Nephron progenitor cell (in vitro differentiated cells): ENCODE results near the gene MFAP4.

Source experiments
- DNase-seq: peaks from one replicate; pipeline ENCODE4 v3.0.0; 2021
- H3K27ac Mint-ChIP-seq: 2 replicates; pipeline ENCODE4 v1.8.0; 2021; ENCODE audit warnings: mild to moderate bottlenecking, moderate library complexity, mixed read lengths
- H3K27me3 Mint-ChIP-seq: 2 replicates; pipeline ENCODE4 v1.8.0; 2021; ENCODE audit warnings: mild to moderate bottlenecking, low read depth, mixed read lengths; ENCODE audit not compliant: poor library complexity
- H3K36me3 Mint-ChIP-seq: 2 replicates; pipeline ENCODE4 v1.8.0; 2021; ENCODE audit warnings: low read depth, mixed read lengths
- H3K4me1 Mint-ChIP-seq: 2 replicates; pipeline ENCODE4 v1.8.0; 2021; ENCODE audit warnings: mixed read lengths
- H3K4me3 Mint-ChIP-seq: 2 replicates; pipeline ENCODE4 v1.8.0; 2021; ENCODE audit warnings: mild to moderate bottlenecking, moderate library complexity, mixed read lengths
- H3K9me3 Mint-ChIP-seq: 2 replicates; pipeline ENCODE4 v1.8.0; 2021; ENCODE audit warnings: mild to moderate bottlenecking, moderate library complexity, mixed read lengths
- TF ChIP-seq, protein P1 (sequence below): fragments of 200-600 bp; sonication (generic); IDR thresholded peaks from 2 replicates; pipeline ENCODE4 v1.5.0; 2021; ENCODE audit warnings: antibody characterized with exemption

MFAP4 gene

DNA sequence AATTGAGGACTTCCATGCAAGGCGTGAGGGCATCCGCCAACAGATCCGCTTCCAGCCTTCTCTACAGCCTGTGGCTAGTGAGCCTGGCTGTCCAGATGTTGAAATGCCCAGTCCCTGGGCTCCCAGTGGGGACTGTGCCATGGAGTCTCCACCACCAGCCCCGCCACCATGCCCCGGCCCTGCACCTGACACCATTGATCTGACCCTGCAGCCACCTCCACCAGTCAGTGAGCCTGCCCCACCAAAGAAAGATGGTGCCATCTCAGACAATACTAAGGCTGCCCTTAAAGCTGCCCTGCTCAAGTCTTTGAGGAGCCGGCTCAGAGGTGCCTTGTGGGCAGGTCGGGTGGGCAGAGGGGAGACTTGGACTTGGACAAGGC, 5.6 kb downstream of the MFAP4 start:
- Mint-ChIP-seq H3K27ac (no peak overlapping the region), H3K4me1 (peaks cover 47% of the 10 kb centered on the region), H3K4me3 (no peak overlapping the region), H3K36me3 (peaks cover 38% of the 10 kb centered on the region), H3K27me3 (no peaks in the 10 kb centered on the region), H3K9me3 (no peaks in the 10 kb centered on the region)
- DNase-seq: no peak
- TF ChIP-seq, protein P1, sequence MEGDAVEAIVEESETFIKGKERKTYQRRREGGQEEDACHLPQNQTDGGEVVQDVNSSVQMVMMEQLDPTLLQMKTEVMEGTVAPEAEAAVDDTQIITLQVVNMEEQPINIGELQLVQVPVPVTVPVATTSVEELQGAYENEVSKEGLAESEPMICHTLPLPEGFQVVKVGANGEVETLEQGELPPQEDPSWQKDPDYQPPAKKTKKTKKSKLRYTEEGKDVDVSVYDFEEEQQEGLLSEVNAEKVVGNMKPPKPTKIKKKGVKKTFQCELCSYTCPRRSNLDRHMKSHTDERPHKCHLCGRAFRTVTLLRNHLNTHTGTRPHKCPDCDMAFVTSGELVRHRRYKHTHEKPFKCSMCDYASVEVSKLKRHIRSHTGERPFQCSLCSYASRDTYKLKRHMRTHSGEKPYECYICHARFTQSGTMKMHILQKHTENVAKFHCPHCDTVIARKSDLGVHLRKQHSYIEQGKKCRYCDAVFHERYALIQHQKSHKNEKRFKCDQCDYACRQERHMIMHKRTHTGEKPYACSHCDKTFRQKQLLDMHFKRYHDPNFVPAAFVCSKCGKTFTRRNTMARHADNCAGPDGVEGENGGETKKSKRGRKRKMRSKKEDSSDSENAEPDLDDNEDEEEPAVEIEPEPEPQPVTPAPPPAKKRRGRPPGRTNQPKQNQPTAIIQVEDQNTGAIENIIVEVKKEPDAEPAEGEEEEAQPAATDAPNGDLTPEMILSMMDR: no peak

DNA sequence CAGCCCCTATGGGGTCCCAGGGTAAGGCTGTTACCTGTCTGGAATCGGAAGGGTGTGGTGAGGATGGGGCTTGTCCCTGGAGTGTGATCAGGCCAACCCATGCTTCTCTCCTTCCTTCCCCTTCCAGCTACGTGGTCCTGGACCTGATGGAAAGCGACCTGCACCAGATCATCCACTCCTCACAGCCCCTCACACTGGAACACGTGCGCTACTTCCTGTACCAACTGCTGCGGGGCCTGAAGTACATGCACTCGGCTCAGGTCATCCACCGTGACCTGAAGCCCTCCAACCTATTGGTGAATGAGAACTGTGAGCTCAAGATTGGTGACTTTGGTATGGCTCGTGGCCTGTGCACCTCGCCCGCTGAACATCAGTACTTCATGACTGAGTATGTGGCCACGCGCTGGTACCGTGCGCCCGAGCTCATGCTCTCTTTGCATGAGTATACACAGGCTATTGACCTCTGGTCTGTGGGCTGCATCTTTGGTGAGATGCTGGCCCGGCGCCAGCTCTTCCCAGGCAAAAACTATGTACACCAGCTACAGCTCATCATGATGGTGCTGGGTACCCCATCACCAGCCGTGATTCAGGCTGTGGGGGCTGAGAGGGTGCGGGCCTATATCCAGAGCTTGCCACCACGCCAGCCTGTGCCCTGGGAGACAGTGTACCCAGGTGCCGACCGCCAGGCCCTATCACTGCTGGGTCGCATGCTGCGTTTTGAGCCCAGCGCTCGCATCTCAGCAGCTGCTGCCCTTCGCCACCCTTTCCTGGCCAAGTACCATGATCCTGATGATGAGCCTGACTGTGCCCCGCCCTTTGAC, 6.3 kb downstream of the MFAP4 start:
- no peaks in the 10 kb centered on the region for H3K9me3 Mint-ChIP-seq
- TF ChIP-seq, protein P1: no peak
- no peaks in the 10 kb centered on the region for H3K27me3 Mint-ChIP-seq
- no peak overlapping the region for H3K27ac Mint-ChIP-seq
- peaks cover 49% of the 10 kb centered on the region for H3K4me1 Mint-ChIP-seq
- peaks cover 38% of the 10 kb centered on the region for H3K36me3 Mint-ChIP-seq
- DNase-seq: no peak
- peak overlapping the region; percentile 18 for H3K4me3 Mint-ChIP-seq

DNA sequence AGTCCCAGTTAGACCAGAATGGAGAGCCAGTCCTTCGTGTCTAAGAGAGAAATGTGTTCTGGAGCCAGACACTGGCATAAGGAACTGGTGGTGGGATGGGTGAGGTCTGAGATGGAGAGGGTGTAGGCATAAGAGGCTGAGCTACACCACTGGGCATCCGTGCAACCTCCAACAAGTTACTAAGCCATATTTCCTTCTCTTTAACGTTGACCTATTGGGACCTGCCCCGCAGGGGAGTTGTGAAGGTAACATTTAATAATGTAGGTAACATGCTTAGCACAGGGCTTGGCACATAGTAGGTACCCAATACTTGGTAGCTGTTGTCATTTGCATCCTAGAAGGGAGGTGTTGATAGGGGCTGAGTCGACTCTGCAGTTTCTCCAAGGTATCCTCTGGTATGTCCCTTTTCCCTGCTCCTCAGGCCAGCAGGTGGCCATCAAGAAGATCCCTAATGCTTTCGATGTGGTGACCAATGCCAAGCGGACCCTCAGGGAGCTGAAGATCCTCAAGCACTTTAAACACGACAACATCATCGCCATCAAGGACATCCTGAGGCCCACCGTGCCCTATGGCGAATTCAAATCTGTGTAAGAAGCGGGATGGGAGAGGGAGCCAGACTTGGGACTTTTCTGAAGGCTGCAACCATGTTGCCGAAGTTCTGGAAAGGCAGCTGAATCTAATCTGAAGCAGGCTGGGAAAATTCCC, 7.5 kb downstream of the MFAP4 start:
- H3K4me1 Mint-ChIP-seq: peaks cover 44% of the 10 kb centered on the region
- no peaks in the 10 kb centered on the region for H3K9me3 Mint-ChIP-seq
- H3K4me3 Mint-ChIP-seq: peak overlapping the region; percentile 93
- H3K27ac Mint-ChIP-seq: peak overlapping the region; percentile 80
- no peak for DNase-seq
- TF ChIP-seq, protein P1: no peak
- H3K27me3 Mint-ChIP-seq: no peaks in the 10 kb centered on the region
- peaks cover 34% of the 10 kb centered on the region for H3K36me3 Mint-ChIP-seq

DNA sequence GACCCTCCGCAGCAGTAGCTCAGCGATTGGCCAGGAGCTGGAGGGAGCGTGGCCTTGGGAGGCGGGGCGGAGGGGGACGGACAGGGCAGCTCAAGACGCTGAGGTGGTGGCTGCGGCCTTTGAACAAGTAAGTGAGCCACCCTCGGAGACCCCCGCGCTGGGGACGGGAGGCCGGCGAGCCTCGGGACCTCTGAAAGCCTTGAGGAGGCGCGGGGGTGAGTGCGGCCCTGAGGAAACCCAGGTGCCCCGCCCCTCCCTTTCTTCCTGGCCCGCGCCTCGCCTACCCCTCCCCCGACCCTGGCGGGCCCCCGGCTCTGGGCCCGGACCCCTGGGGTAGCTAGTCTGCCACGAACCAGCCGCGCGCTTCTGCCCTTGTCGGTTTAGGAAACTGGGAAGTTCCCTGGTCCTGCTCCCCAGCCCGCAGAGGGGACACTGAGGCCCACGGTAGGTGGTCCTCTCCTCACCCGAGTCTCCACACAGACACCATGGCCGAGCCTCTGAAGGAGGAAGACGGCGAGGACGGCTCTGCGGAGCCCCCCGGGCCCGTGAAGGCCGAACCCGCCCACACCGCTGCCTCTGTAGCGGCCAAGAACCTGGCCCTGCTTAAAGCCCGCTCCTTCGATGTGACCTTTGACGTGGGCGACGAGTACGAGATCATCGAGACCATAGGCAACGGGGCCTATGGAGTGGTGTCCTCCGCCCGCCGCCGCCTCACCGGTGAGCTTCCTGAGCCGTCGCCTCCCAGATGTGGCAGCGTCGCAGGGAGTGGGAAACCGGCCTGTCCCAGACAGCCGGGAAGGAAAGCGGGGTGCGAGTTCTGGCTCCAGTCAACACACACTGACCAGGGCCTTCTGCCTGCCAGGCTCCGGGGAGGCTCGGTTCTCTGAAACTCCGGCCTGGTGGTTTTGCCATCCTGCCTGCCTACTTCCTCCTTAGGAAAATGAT, 8.3 kb downstream of the MFAP4 start, which contains the start of gene MAPK7:
MAPK7 (plus strand) TSS at position 83 of the 945 bp plus-strand sequence; CDS start at position 486, 403 bp downstream.
- Mint-ChIP-seq H3K4me3 (peak within 1 kb of the TSS; percentile 93), H3K27ac (peak within 1 kb of the TSS; percentile 100), H3K9me3 (no peaks in the 10 kb centered on the region), H3K4me1 (peaks cover 41% of the 10 kb centered on the region), H3K36me3 (peaks cover 28% of the 10 kb centered on the region), H3K27me3 (no peaks in the 10 kb centered on the region)
- TF ChIP-seq, protein P1: no peak
- DNase-seq: peak; percentile 41

- TF ChIP-seq, protein P1: no peak
- H3K27me3 Mint-ChIP-seq: no peaks in the 10 kb centered on the region
- H3K27ac Mint-ChIP-seq: peak overlapping the region; percentile 100
- peak; percentile 97 for DNase-seq
- H3K4me1 Mint-ChIP-seq: peaks cover 37% of the 10 kb centered on the region
- no peaks in the 10 kb centered on the region for H3K9me3 Mint-ChIP-seq
- peaks cover 22% of the 10 kb centered on the region for H3K36me3 Mint-ChIP-seq
- H3K4me3 Mint-ChIP-seq: peak overlapping the region; percentile 93
Observed at GRCh38 chr17:19377602-19378415, 9.2 kb downstream of the MFAP4 start.
